Loucy (cell line): Measurements from ENCODE around the gene WDR7.

Experiments
- CTCF ChIP-seq: fragments of 200-600 bp; sonication (generic); conservative IDR thresholded peaks from 2 replicates; pipeline ENCODE4 v1.5.1; 2014; ENCODE audit warnings: mild to moderate bottlenecking, antibody characterized with exemption, low read length
- EZH2phosphoT487 ChIP-seq: fragments of 200-600 bp; IDR thresholded peaks from 2 replicates; pipeline ENCODE4 v1.6.1; 2018; ENCODE audit warnings: antibody characterized with exemption, mild to moderate bottlenecking, moderate library complexity, borderline replicate concordance

GRCh38 chr18:56638232-56639103 lies 12.7 kb upstream of the WDR7 start, which contains the start of gene TXNL1:
- TF ChIP-seq CTCF (no peak), EZH2phosphoT487 (no peak)
